Fibroblast of lung (primary cell): ENCODE results near the gene CADPS.

ENCODE experiments used
- CTCF ChIP-seq, 2 donors: IDR thresholded peaks in 1 of 2; conservative IDR thresholded peaks in 1 of 2; 1 replicate in 1 of 2; 2 replicates in 1 of 2; pipeline ENCODE4 v1.5.1; 2011 to 2012; ENCODE audit warnings: low read length in 2 of 2, control low read depth in 1 of 2, inconsistent platforms in 1 of 2, low read depth in 1 of 2, mild to moderate bottlenecking in 1 of 2
- EZH2 ChIP-seq: IDR thresholded peaks from 2 replicates; pipeline ENCODE4 v1.5.1; 2012; ENCODE audit warnings: low read length, control low read depth, mild to moderate bottlenecking; ENCODE audit errors: missing control alignments

- TF ChIP-seq CTCF (conservative IDR thresholded peaks at IDR 0.05 in 1 of 2, IDR thresholded peaks at IDR 0.05 in 1 of 2; ENCODE audit: low read depth in 1 of 2, low read length in 2 of 2) (no peak), EZH2 (no peak)
These were observed 343.7 kb downstream of the CADPS start for GRCh38 chr3:62531493-62531892.
